NCI-H1694 treated with DMSO at 0.1 percent for 48 hours (cell line): ENCODE data around the gene DAZ4.
"Not testable (repeated sequence)": the region's sequence is repeated elsewhere in the genome, so short reads cannot be mapped to it uniquely, and the experiment has no call there.

Source experiments
- DNase-seq: peaks from one replicate; lab custom pipeline; 2025; lab: John Stamatoyannopoulos, UW

Gene DAZ4

DNA sequence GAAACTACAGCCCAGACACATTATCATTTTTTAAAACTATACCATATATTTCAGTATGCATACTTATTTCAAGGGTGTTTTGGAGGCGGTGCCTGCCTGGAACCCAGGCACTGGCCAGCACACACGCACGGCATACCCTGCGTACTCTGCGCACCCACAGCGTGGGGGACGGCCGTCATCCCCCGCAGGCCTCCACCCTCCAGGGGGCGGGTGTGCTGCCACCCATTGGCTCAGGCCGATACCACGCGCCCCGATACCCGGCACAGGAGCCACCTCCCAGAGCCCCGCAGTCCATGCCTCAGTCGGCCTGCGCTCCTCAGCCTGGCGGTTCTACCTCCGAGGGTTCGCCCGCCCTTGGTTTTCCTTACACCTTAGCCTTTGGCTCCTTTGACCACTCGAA is at the start of gene DAZ4:
Gene DAZ4, plus strand, starts transcription at position 301 of the 400 bp plus-strand sequence. CDS start 208 bp downstream, outside the sequence.
- not testable (repeated sequence) for DNase-seq

DNA sequence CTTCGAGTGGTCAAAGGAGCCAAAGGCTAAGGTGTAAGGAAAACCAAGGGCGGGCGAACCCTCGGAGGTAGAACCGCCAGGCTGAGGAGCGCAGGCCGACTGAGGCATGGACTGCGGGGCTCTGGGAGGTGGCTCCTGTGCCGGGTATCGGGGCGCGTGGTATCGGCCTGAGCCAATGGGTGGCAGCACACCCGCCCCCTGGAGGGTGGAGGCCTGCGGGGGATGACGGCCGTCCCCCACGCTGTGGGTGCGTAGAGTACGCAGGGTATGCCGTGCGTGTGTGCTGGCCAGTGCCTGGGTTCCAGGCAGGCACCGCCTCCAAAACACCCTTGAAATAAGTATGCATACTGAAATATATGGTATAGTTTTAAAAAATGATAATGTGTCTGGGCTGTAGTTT is 20.4 kb upstream of the DAZ4 start, which contains the start of gene DAZ3:
Gene DAZ3, minus strand, starts transcription at position 101 of the 400 bp plus-strand sequence. CDS start 208 bp downstream, outside the sequence.
- DNase-seq = not testable (repeated sequence)

- DNase-seq = not testable (repeated sequence)
Observed at GRCh38 chrY:24821836-24822235, 11.9 kb upstream of the DAZ4 start.

DNA sequence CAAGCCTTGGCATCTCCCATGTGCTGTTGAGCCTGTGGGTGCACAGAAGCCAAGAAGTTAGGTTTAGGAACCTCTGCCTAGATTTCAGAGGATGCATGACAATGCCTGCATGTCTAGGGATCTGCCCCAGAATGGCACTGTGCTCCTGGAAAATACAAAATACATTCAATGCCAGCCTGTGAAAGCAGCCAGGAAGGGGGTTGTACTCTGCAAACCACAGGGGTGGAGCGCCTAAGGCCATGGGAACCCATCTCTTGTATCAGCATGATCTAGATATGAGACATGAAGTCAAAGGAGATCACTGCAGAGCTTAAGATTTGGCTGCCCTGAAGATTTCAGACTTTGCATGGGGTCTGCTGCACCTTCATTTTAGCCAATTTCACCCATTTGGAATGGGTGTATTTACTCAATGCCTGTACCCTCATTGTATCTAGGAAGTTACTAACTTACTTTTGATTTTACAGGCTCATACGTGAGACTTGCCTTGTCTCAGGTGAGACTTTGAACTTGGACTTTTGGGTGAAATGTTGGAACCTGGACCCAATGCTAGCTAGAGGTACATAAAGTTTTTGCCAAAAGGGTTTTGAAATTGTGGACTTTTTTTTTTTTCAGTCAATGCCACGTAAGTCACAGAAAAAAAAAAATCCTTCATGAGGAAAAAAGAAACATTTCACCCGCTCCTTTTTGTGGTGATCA is 9.4 kb upstream of the DAZ4 start:
- not testable (repeated sequence) for DNase-seq

GRCh38 chrY:24825069-24825468 is 8.7 kb upstream of the DAZ4 start:
- DNase-seq = not testable (repeated sequence)
